ENCODE data around the gene ZNF266.

ZNF266 gene

DNA sequence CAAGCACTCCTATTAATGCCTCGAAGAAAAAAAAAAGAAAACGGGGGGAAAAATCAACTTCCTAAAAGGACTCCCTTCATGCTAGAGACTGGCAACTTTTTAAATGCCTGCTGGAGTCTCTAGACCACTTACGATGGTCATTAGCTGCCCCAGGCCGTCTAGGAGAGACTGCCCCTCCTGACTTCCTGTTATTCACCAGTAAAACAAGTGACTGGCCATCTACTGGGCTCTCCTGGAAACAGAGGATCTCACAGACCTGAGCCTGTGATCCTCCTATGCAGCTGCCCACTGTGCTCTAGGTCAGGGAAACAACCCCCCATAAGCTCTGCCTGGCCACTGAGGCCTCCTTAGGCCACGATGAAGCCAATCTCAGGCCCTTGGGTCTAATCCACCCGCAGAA is 7.4 kb downstream of the ZNF266 start:
- no peak for ATAC-seq
- no peak for TF ChIP-seq ZFP30 (CRISPR knock-in tag; IDR thresholded peaks at IDR 0.05)
- no peak for TF ChIP-seq TSHZ2 (CRISPR knock-in tag; IDR thresholded peaks at IDR 0.05)
- no peak for TF ChIP-seq GLIS3 (CRISPR knock-in tag; IDR thresholded peaks at IDR 0.05)
- TF ChIP-seq ZC3H10 (CRISPR knock-in tag; IDR thresholded peaks at IDR 0.05) = no peak
- no peak for TF ChIP-seq ISL1 (CRISPR knock-in tag; IDR thresholded peaks at IDR 0.05)
- TF ChIP-seq PATZ1 (CRISPR knock-in tag; IDR thresholded peaks at IDR 0.05; ENCODE audit: borderline replicate concordance) = no peak
- no peak for TF ChIP-seq TCF4 (CRISPR knock-in tag; IDR thresholded peaks at IDR 0.05; ENCODE audit: borderline replicate concordance)
- no peak for TF ChIP-seq ZFP3 (CRISPR knock-in tag; IDR thresholded peaks at IDR 0.05)
- no peak for TF ChIP-seq PPARA (CRISPR knock-in tag; IDR thresholded peaks at IDR 0.05; ENCODE audit: borderline replicate concordance)
- no peak for TF ChIP-seq RARB (CRISPR knock-in tag; IDR thresholded peaks at IDR 0.05)
- no peak for TF ChIP-seq ZNF70 (CRISPR knock-in tag; IDR thresholded peaks at IDR 0.05)
- TF ChIP-seq, protein P1, sequence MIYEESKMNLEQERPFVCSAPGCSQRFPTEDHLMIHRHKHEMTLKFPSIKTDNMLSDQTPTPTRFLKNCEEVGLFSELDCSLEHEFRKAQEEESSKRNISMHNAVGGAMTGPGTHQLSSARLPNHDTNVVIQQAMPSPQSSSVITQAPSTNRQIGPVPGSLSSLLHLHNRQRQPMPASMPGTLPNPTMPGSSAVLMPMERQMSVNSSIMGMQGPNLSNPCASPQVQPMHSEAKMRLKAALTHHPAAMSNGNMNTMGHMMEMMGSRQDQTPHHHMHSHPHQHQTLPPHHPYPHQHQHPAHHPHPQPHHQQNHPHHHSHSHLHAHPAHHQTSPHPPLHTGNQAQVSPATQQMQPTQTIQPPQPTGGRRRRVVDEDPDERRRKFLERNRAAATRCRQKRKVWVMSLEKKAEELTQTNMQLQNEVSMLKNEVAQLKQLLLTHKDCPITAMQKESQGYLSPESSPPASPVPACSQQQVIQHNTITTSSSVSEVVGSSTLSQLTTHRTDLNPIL (CRISPR knock-in tag; IDR thresholded peaks at IDR 0.05; ENCODE audit: low read depth) = no peak
- no peak for TF ChIP-seq ZNF8 (CRISPR knock-in tag; IDR thresholded peaks at IDR 0.05)
- no peak for TF ChIP-seq ESRRG (CRISPR knock-in tag; IDR thresholded peaks at IDR 0.05)
- TF ChIP-seq, protein P2, sequence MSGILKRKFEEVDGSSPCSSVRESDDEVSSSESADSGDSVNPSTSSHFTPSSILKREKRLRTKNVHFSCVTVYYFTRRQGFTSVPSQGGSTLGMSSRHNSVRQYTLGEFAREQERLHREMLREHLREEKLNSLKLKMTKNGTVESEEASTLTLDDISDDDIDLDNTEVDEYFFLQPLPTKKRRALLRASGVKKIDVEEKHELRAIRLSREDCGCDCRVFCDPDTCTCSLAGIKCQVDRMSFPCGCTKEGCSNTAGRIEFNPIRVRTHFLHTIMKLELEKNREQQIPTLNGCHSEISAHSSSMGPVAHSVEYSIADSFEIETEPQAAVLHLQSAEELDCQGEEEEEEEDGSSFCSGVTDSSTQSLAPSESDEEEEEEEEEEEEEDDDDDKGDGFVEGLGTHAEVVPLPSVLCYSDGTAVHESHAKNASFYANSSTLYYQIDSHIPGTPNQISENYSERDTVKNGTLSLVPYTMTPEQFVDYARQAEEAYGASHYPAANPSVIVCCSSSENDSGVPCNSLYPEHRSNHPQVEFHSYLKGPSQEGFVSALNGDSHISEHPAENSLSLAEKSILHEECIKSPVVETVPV (CRISPR knock-in tag; IDR thresholded peaks at IDR 0.05) = no peak
- TF ChIP-seq BACH2 (CRISPR knock-in tag; IDR thresholded peaks at IDR 0.05; ENCODE audit: borderline replicate concordance) = no peak
- no peak for TF ChIP-seq SNAI2 (CRISPR knock-in tag; IDR thresholded peaks at IDR 0.05)

GRCh38 chr19:9413240-9413954 is 22.0 kb downstream of the ZNF266 start:
- no peak for ATAC-seq
- TF ChIP-seq ISL1 (CRISPR knock-in tag; IDR thresholded peaks at IDR 0.05) (no peak), ZFP30 (CRISPR knock-in tag; IDR thresholded peaks at IDR 0.05) (no peak), CSDC2 (CRISPR knock-in tag; IDR thresholded peaks at IDR 0.05) (no peak), BACH2 (CRISPR knock-in tag; IDR thresholded peaks at IDR 0.05; ENCODE audit: borderline replicate concordance) (no peak), ZFP3 (CRISPR knock-in tag; IDR thresholded peaks at IDR 0.05) (no peak), ESRRG (CRISPR knock-in tag; IDR thresholded peaks at IDR 0.05) (no peak), TSHZ2 (CRISPR knock-in tag; IDR thresholded peaks at IDR 0.05) (no peak), GLIS3 (CRISPR knock-in tag; IDR thresholded peaks at IDR 0.05) (no peak), PPARA (CRISPR knock-in tag; IDR thresholded peaks at IDR 0.05; ENCODE audit: borderline replicate concordance) (no peak), PATZ1 (CRISPR knock-in tag; IDR thresholded peaks at IDR 0.05; ENCODE audit: borderline replicate concordance) (no peak), SNAI2 (CRISPR knock-in tag; IDR thresholded peaks at IDR 0.05) (no peak), ZNF70 (CRISPR knock-in tag; IDR thresholded peaks at IDR 0.05) (no peak)
- TF ChIP-seq, protein P2 (CRISPR knock-in tag; IDR thresholded peaks at IDR 0.05) = no peak
